ENCODE results near the gene ELFN1. TPM values are rescaled to one million over a fixed set of nuclear protein-coding genes. Genes with fewer than 3 reads are reported as not detected.

Gene ELFN1
- total RNA-seq, 1 experiment from 2014 or later, result 0.69 TPM

DNA sequence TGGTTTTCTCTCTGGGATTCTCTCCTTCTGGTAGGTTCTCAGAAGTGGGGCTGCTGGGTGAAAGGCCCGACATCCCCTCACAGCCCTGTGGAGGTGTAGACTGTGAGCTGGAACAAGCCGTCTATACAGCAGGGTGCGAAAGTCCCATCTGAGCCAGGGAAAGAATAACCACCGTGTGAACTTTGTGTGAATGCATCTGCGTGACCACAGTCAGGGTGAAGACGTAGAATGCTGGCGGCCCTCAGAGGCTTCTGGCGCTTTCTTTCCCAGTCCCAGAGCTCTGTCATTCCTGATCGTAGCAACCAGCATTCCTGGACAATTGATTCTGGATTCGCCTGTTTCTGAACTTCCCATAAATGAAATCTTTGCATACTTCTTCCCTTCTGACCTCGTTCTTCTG is 30.0 kb downstream of the ELFN1 start:
- POLR2A ChIA-PET (ENCODE audit: unreplicated experiment), result interaction anchor here (0.6 kb wide), 1 partner anchor 36 kb away, joined by 3 read pairs; no protein-coding TSS in a partner anchor
- Histone ChIP-seq H3K36me3 (ENCODE audit: low read depth, low read length) (no peaks in the 10 kb centered on the region), H3K27me3 (ENCODE audit: low read length) (peaks cover 54% of the 10 kb centered on the region), H3K4me2 (ENCODE audit: low read length) (no peak overlapping the region), H3K9me3 (ENCODE audit: low read length) (no peaks in the 10 kb centered on the region), H3K9me2 (replicated peaks; ENCODE audit: low read length) (no peaks in the 10 kb centered on the region), H3K9ac (ENCODE audit: low read length) (no peak overlapping the region), H3K4me3 (ENCODE audit: low read length) (no peak overlapping the region), H3K4me1 (ENCODE audit: insufficient read depth, low read length) (no peaks in the 10 kb centered on the region), H4K20me1 (ENCODE audit: low read length) (no peaks in the 10 kb centered on the region), H3F3A (ENCODE audit: low read length, unreplicated experiment) (no peaks in the 10 kb centered on the region), H2AFZ (ENCODE audit: low read length) (no peak overlapping the region), H3K79me2 (ENCODE audit: low read length) (no peaks in the 10 kb centered on the region), H3K27ac (ENCODE audit: low read length) (no peak overlapping the region)
- CTCF ChIA-PET, result no interaction called here
- ATAC-seq (no peak), DNase-seq (no peak)
- no TSS peak for BruUV-seq (replicated peaks)
- TF ChIP-seq, protein P1, sequence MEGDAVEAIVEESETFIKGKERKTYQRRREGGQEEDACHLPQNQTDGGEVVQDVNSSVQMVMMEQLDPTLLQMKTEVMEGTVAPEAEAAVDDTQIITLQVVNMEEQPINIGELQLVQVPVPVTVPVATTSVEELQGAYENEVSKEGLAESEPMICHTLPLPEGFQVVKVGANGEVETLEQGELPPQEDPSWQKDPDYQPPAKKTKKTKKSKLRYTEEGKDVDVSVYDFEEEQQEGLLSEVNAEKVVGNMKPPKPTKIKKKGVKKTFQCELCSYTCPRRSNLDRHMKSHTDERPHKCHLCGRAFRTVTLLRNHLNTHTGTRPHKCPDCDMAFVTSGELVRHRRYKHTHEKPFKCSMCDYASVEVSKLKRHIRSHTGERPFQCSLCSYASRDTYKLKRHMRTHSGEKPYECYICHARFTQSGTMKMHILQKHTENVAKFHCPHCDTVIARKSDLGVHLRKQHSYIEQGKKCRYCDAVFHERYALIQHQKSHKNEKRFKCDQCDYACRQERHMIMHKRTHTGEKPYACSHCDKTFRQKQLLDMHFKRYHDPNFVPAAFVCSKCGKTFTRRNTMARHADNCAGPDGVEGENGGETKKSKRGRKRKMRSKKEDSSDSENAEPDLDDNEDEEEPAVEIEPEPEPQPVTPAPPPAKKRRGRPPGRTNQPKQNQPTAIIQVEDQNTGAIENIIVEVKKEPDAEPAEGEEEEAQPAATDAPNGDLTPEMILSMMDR (conservative IDR thresholded peaks at IDR 0.05; ENCODE audit: low read depth, low read length), result no peak
- TF ChIP-seq EZH2phosphoT487 (IDR thresholded peaks at IDR 0.05; ENCODE audit: borderline replicate concordance, low read length), result no peak
- no peak for TF ChIP-seq EZH2 (IDR thresholded peaks at IDR 0.05; ENCODE audit: low read length, unreplicated experiment)
- intact Hi-C loops (cut with micrococcal nuclease), result no loop called here

DNA sequence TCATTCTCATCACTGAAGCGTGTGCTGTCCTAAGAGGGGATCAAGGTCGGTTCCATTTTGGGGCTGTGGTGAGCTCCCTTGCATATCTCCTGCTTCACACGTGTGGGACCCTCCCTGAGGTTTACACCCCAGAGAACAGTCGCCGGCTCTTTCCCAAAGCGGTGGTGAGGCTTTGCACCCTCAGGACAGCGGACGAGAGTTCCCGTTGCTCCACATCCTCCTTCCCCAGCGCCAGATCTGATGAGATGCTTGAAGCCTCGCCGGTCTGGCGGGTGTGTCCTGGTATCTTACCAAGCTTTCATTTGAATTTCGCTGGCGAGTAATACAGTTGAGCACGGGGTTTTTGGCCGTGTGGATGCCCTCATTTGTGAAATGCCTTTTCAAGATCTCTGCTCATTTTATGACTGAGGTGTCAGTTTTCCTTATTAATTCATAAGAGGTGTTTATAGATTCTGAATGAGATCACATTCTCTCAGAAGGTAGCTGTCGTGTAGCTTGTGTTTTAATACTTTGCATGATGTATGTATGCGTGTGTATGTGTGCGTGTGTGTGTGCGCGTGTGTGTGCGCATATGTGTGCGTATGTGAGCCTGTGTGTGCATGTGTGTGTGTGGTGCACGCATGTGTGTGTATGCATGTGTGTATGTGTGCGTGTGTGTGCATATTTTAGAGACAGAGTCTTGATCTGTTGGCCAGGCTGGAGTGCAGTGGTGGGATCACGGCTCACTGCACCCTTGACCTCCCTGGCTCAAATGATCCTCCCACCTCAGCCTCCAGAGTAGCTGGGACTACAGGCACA is 30.7 kb downstream of the ELFN1 start:
- no peaks in the 10 kb centered on the region for H3K36me3 ChIP-seq (ENCODE audit: low read depth, low read length)
- H3K4me2 ChIP-seq (ENCODE audit: low read length), result no peak overlapping the region
- H3K9me3 ChIP-seq (ENCODE audit: low read length), result no peaks in the 10 kb centered on the region
- intact Hi-C loops (cut with micrococcal nuclease), result no loop called here
- H3K79me2 ChIP-seq (ENCODE audit: low read length), result no peaks in the 10 kb centered on the region
- ChIA-PET CTCF (no interaction called here), POLR2A (ENCODE audit: unreplicated experiment) (interaction anchor here (0.6 kb wide), 1 partner anchor 36 kb away, joined by 3 read pairs; no protein-coding TSS in a partner anchor)
- H3K4me1 ChIP-seq (ENCODE audit: insufficient read depth, low read length), result no peaks in the 10 kb centered on the region
- ATAC-seq (no peak), DNase-seq (no peak)
- no peak overlapping the region for H3K4me3 ChIP-seq (ENCODE audit: low read length)
- no peak overlapping the region for H3K27ac ChIP-seq (ENCODE audit: low read length)
- no peaks in the 10 kb centered on the region for H3K9me2 ChIP-seq (replicated peaks; ENCODE audit: low read length)
- H4K20me1 ChIP-seq (ENCODE audit: low read length), result no peaks in the 10 kb centered on the region
- H3F3A ChIP-seq (ENCODE audit: low read length, unreplicated experiment), result no peaks in the 10 kb centered on the region
- H2AFZ ChIP-seq (ENCODE audit: low read length), result no peak overlapping the region
- H3K9ac ChIP-seq (ENCODE audit: low read length), result no peak overlapping the region
- TF ChIP-seq EZH2phosphoT487 (IDR thresholded peaks at IDR 0.05; ENCODE audit: borderline replicate concordance, low read length) (no peak), EZH2 (IDR thresholded peaks at IDR 0.05; ENCODE audit: low read length, unreplicated experiment) (no peak)
- TF ChIP-seq, protein P1 (conservative IDR thresholded peaks at IDR 0.05; ENCODE audit: low read depth, low read length), result no peak
- peaks cover 51% of the 10 kb centered on the region for H3K27me3 ChIP-seq (ENCODE audit: low read length)
- no TSS peak for BruUV-seq (replicated peaks)

DNA sequence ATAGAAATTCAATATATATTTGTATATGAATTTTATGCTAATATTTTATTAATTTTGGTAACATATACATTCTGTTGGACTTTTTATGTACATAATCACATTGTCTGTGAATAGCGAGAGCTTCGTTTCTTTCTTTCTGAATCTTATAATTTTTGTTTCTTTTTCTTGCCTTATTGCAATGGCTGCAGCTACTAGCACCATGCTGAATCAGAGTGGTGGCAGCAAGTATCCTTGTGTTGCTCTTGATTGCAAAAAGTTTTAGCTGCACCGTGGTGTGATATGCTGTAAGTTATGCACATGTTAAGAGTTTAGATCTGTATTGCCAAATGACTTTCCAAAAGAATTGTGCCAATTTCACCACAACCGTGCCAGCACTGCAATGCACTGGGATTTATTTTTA is 32.6 kb downstream of the ELFN1 start:
- ChIA-PET CTCF (interaction anchor here (0.7 kb wide), 1 partner anchor 11 kb away, joined by 3 read pairs; no protein-coding TSS in a partner anchor), POLR2A (ENCODE audit: unreplicated experiment) (no interaction called here)
- H3K4me1 ChIP-seq (ENCODE audit: insufficient read depth, low read length), result no peaks in the 10 kb centered on the region
- no peak overlapping the region for H3K9ac ChIP-seq (ENCODE audit: low read length)
- no peaks in the 10 kb centered on the region for H3K9me3 ChIP-seq (ENCODE audit: low read length)
- H3K9me2 ChIP-seq (replicated peaks; ENCODE audit: low read length), result no peaks in the 10 kb centered on the region
- intact Hi-C loops (cut with micrococcal nuclease), result no loop called here
- no peaks in the 10 kb centered on the region for H3K36me3 ChIP-seq (ENCODE audit: low read depth, low read length)
- no peak for DNase-seq
- no peaks in the 10 kb centered on the region for H4K20me1 ChIP-seq (ENCODE audit: low read length)
- no peaks in the 10 kb centered on the region for H3F3A ChIP-seq (ENCODE audit: low read length, unreplicated experiment)
- no peaks in the 10 kb centered on the region for H3K79me2 ChIP-seq (ENCODE audit: low read length)
- no peak overlapping the region for H3K4me3 ChIP-seq (ENCODE audit: low read length)
- no peak overlapping the region for H2AFZ ChIP-seq (ENCODE audit: low read length)
- TF ChIP-seq, protein P1 (conservative IDR thresholded peaks at IDR 0.05; ENCODE audit: low read depth, low read length), result no peak
- no peak for TF ChIP-seq EZH2phosphoT487 (IDR thresholded peaks at IDR 0.05; ENCODE audit: borderline replicate concordance, low read length)
- TF ChIP-seq EZH2 (IDR thresholded peaks at IDR 0.05; ENCODE audit: low read length, unreplicated experiment), result no peak
- no peak for ATAC-seq
- no peak overlapping the region for H3K4me2 ChIP-seq (ENCODE audit: low read length)
- H3K27me3 ChIP-seq (ENCODE audit: low read length), result peaks cover 35% of the 10 kb centered on the region
- no peak overlapping the region for H3K27ac ChIP-seq (ENCODE audit: low read length)
- no TSS peak for BruUV-seq (replicated peaks)
